GM18502 (cell line): Measurements from ENCODE around the gene EFEMP1.

Source experiments
- ATAC-seq: cut with Tn5 transposase; IDR thresholded peaks from one replicate; pipeline ENCODE4 v1.9.1; 2021; ENCODE audit warnings: mild to moderate bottlenecking; ENCODE audit not compliant: unreplicated experiment, poor library complexity

Gene EFEMP1

GRCh38 chr2:55923091-55923981 is at the start of gene EFEMP1:
TSS of gene EFEMP1 (minus strand) at chr2:55923782. CDS start at chr2:55922440, 1,342 bp downstream.
- peak; percentile 80 for ATAC-seq

GRCh38 chr2:55970500-55970899 is 46.9 kb upstream of the EFEMP1 start:
- no peak for ATAC-seq

- no peak for ATAC-seq
Measured at GRCh38 chr2:55968941-55969340, 45.4 kb upstream of the EFEMP1 start.

GRCh38 chr2:55966401-55967118 is 43.0 kb upstream of the EFEMP1 start:
- no peak for ATAC-seq

GRCh38 chr2:55965966-55966365 is 42.4 kb upstream of the EFEMP1 start:
- no peak for ATAC-seq

GRCh38 chr2:55965276-55965675 is 41.7 kb upstream of the EFEMP1 start:
- ATAC-seq = no peak

- no peak for ATAC-seq
Measured at GRCh38 chr2:55962915-55963314, 39.3 kb upstream of the EFEMP1 start.

- peak; percentile 73 for ATAC-seq
Measured at GRCh38 chr2:55961318-55961911, 37.8 kb upstream of the EFEMP1 start.

GRCh38 chr2:55958756-55959155 is 35.2 kb upstream of the EFEMP1 start:
- ATAC-seq = no peak

GRCh38 chr2:55957142-55957541 is 33.6 kb upstream of the EFEMP1 start:
- ATAC-seq = no peak

- ATAC-seq = no peak
Measured at GRCh38 chr2:55954306-55955035, 30.9 kb upstream of the EFEMP1 start.

GRCh38 chr2:55952415-55952814 is 28.8 kb upstream of the EFEMP1 start:
- no peak for ATAC-seq

GRCh38 chr2:55951533-55951932 is 28.0 kb upstream of the EFEMP1 start:
- ATAC-seq = no peak

- no peak for ATAC-seq
Measured at GRCh38 chr2:55949613-55950012, 26.0 kb upstream of the EFEMP1 start.

- ATAC-seq = no peak
Measured at GRCh38 chr2:55949211-55949610, 25.6 kb upstream of the EFEMP1 start.

- ATAC-seq = no peak
Measured at GRCh38 chr2:55948176-55948923, 24.8 kb upstream of the EFEMP1 start.

GRCh38 chr2:55947752-55948151 is 24.2 kb upstream of the EFEMP1 start:
- no peak for ATAC-seq

GRCh38 chr2:55946793-55947192 is 23.2 kb upstream of the EFEMP1 start:
- ATAC-seq = no peak

- ATAC-seq = no peak
Measured at GRCh38 chr2:55943466-55943865, 19.9 kb upstream of the EFEMP1 start.

- no peak for ATAC-seq
Measured at GRCh38 chr2:55936351-55936750, 12.8 kb upstream of the EFEMP1 start.
